Measurements from ENCODE around the gene CAPN5.

GRCh38 chr11:77152846-77153245 lies 86.1 kb downstream of the CAPN5 start:
- no peak for TF ChIP-seq CTCF (IDR thresholded peaks at IDR 0.05)
- no peak for TF ChIP-seq POLR2A (IDR thresholded peaks at IDR 0.05)
